Hepatocyte (in vitro differentiated cells): ENCODE data around the gene DES.

Experiments used
- CTCF ChIP-seq: fragments of 200-600 bp; sonication (generic); IDR thresholded peaks from 2 replicates; pipeline ENCODE4 v1.5.1; 2016; ENCODE audit warnings: antibody characterized with exemption, mild to moderate bottlenecking; ENCODE audit not compliant: poor library complexity
- EZH2 ChIP-seq: fragments of 200-600 bp; sonication (generic); IDR thresholded peaks from 2 replicates; pipeline ENCODE4 v1.6.1; 2016; ENCODE audit warnings: antibody characterized with exemption, mild to moderate bottlenecking, borderline replicate concordance

- no peak for TF ChIP-seq CTCF
- TF ChIP-seq EZH2 = no peak
Measured at GRCh38 chr2:219434468-219434717, 16.2 kb downstream of the DES start.
